Measurements from ENCODE around the gene KNG1.

The KNG1 gene

GRCh38 chr3:186785495-186786018 lies 68.4 kb downstream of the KNG1 start:
- no peak for DNase-seq (ENCODE audit: low read depth)
- TF ChIP-seq CTCF (conservative IDR thresholded peaks at IDR 0.05; ENCODE audit: low read depth, low read length) = no peak
- peak overlapping the region; percentile 100 for H3K4me3 ChIP-seq (ENCODE audit: low read length)

DNA sequence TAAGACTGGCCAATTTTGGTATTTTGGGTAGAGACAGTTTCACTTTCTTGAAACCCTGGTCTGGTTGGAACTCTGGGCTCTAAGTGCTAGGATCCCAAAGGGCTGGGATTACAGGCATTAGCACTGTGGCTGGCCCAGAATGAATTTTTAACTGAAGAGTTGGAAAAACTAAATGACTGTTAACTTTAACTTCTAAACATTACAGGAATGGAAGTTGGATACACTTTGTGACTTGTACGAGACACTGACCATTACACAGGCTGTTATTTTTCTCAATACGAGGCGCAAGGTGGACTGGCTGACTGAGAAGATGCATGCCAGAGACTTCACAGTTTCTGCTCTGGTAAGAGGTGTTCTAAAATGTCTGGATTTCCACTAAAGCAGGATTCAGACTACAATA lies 69.8 kb downstream of the KNG1 start:
- DNase-seq (ENCODE audit: low read depth) = no peak
- peak overlapping the region; percentile 100 for H3K4me3 ChIP-seq (ENCODE audit: low read length)
- no peak for TF ChIP-seq CTCF (conservative IDR thresholded peaks at IDR 0.05; ENCODE audit: low read depth, low read length)

GRCh38 chr3:186787642-186788481 lies 70.7 kb downstream of the KNG1 start:
- no peak for TF ChIP-seq CTCF (conservative IDR thresholded peaks at IDR 0.05; ENCODE audit: low read depth, low read length)
- H3K4me3 ChIP-seq (ENCODE audit: low read length) = peak overlapping the region; percentile 100
- no peak for DNase-seq (ENCODE audit: low read depth)

DNA sequence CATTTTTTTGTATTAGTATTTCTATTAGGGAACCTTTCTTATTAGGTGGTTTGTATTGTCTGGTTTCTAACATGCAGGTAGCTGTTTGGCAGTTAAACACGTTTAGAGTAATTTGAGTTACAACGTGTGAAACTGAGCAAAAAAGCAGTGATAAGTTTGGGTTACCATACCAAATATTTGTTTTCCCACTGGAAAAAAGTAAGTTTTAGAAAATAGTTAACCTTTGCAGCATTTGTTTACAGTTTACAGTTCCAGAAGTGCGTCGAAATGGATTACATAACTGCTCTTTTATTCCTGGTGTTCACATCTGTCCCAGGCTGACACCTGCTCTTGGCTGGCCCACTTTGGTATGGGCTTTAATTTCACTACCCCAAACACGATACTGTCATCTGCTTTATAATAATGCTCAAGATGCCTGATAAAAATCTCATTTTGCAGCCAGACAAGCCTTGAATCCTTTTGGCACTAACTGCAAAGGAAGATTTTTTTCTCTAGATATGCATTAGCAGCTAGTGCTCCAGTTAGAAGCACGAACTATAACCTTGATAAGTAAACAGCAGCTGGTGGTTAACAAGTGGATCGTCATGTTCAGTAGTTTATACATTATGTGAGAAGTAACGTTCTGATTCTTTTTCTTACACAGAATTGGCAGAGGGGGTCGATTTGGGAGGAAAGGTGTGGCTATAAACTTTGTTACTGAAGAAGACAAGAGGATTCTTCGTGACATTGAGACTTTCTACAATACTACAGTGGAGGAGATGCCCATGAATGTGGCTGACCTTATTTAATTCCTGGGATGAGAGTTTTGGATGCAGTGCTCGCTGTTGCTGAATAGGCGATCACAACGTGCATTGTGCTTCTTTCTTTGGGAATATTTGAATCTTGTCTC lies 71.6 kb downstream of the KNG1 start:
- TF ChIP-seq CTCF (conservative IDR thresholded peaks at IDR 0.05; ENCODE audit: low read depth, low read length) = no peak
- H3K4me3 ChIP-seq (ENCODE audit: low read length) = peak overlapping the region; percentile 100
- DNase-seq (ENCODE audit: low read depth) = no peak

GRCh38 chr3:186789554-186790260 lies 72.5 kb downstream of the KNG1 start:
- no peak for TF ChIP-seq CTCF (conservative IDR thresholded peaks at IDR 0.05; ENCODE audit: low read depth, low read length)
- DNase-seq (ENCODE audit: low read depth) = no peak

DNA sequence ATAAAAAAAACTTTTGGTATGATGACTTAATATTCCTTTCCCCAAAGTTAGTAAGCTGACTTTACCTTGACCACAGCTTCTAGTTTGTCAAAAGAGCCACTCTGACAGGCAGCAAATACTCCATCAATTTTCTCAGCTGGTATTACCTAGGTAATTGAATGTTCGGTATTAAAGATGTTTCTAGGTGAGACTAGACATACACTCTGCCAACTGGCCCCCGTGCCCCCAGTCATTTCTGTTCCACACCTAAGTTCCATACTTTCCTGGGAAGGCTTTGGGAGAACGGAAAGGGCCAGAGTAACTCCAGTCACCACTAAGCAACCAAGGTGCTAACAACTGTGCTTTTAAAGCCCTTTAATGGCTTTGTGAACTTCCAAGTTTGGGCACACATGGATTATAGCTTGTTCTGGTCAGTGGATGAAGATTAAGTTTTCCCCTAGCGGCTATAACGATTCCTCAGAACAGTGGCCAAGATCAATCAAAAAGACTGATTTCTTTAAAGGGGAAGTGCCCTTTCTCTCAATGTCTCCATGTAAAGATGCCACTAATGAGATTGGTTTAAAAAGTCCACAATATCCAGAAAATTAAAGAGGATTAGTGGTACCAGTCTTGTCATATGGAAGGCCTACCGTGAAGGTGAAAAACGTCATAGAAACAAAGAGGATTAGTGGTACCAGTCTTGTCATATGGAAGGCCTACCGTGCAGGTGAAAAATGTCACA lies 73.3 kb downstream of the KNG1 start:
- peak; percentile 45 for TF ChIP-seq CTCF (conservative IDR thresholded peaks at IDR 0.05; ENCODE audit: low read depth, low read length)
- DNase-seq (ENCODE audit: low read depth) = peak; percentile 59

More at GRCh38 chr3:186789554-186790260, 72.5 kb downstream of the KNG1 start:
- H3K4me3 ChIP-seq (ENCODE audit: low read length) = no peak overlapping the region

More for the DNA sequence above, 73.3 kb downstream of the KNG1 start:
- H3K4me3 ChIP-seq (ENCODE audit: low read length) = no peak overlapping the region

Data from retinal pigment epithelial cell (primary cell).